Amniotic epithelial cell (primary cell): ENCODE results near the gene CNPY4.

Experiments
- DNase-seq: peaks from one replicate; pipeline ENCODE4 v3.0.0-alpha.2; 2010; ENCODE audit warnings: low read depth

CNPY4 gene

GRCh38 chr7:100148559-100149328, 29.3 kb downstream of the CNPY4 start, which contains the start of gene LAMTOR4:
TSS of gene LAMTOR4 (plus strand) at chr7:100148918. CDS start at chr7:100148973, 55 bp downstream.
- DNase-seq = peak; percentile 98

- DNase-seq = no peak
Observed at GRCh38 chr7:100152404-100152803, 33.0 kb downstream of the CNPY4 start.

- no peak for DNase-seq
Observed at GRCh38 chr7:100152937-100153666, 33.7 kb downstream of the CNPY4 start.

DNA sequence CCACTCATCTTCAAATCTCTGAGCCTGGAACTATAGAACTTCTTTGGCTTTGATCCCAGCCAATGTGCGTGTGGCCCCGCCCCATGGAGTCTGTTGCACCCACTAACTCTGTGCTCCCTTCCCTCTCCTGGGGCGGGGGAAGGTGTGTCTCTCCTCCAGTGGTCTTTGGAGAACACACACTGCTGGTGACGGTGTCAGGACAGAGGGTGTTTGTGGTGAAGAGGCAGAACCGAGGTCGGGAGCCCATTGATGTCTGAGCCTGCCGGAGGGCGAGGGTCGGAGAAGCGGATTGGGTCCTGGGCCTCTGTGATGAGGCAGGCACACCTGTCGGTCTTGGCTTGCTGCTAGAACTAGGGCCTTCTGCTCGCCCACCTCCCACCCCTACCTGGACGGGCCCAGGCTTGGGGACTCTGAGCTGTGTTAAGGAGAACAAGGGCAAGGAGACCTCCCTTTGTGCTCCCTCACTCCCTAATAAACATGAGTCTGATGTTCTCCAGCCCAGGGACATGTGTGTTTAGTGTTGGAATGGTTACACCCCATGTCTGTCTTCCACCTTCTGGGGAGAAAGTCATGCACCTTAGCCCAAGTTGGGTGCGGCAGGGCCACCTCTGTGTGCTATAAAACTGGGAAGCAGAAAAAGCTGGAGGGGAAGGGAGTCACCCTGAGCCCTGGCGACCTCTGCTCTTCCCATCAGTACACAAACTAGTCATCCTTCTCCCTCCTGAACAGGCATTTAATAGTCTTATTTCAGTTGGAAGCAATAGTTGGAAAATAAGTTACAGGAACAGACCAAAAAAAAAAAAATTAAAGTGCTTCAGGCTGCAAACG, 34.5 kb downstream of the CNPY4 start:
- DNase-seq = no peak

GRCh38 chr7:100154651-100155491, 35.4 kb downstream of the CNPY4 start:
- DNase-seq = no peak

- no peak for DNase-seq
Observed at GRCh38 chr7:100155553-100156317, 36.3 kb downstream of the CNPY4 start.

DNA sequence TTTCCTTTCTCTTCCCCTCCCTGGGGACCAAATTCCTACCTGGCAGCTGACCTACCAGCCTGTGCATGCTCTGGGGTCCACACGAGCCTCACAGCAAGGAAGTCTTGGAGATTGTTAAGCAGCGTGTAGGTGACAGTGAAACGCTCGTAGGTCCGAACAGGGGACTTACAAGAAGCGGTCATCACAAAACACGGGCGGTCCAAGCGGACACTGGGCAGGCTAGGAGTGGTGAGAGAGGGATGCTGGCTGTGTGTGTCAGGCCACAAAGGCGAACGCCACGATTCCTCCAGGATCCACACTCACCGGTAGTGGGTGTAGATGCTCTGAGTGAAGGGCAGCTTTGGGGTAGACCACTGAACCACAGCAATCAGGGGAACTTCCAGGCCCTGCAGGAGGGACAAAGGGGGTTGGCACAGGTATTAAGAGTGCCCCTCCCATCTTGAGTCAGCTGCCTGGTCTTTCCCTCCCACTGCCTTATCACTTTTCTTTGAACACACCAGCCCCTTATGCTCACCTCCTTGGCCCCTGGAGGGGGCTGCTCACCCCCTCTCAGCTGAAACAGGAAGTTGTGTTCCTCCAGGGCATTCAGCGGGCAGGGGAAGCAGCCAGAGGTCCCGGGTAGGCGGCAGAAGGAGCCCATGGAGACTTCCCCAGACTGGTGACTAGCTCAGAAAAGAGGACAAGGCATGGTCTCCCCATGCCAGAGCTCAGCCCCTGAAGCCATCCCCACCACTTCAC, 37.1 kb downstream of the CNPY4 start:
- no peak for DNase-seq

DNA sequence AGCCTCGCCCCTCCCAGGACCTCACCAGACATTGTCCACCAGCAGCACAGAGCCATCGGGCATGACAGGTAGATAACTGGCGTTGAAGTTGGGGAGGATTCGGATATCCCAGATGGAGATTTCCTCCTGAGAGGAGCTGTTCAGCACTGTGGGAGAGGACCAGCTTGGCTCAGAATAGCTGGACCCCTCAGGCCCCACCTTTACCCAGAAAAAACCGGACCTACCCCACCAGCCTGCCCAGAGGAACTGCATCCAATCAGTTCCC, 37.6 kb downstream of the CNPY4 start:
- DNase-seq = no peak

DNA sequence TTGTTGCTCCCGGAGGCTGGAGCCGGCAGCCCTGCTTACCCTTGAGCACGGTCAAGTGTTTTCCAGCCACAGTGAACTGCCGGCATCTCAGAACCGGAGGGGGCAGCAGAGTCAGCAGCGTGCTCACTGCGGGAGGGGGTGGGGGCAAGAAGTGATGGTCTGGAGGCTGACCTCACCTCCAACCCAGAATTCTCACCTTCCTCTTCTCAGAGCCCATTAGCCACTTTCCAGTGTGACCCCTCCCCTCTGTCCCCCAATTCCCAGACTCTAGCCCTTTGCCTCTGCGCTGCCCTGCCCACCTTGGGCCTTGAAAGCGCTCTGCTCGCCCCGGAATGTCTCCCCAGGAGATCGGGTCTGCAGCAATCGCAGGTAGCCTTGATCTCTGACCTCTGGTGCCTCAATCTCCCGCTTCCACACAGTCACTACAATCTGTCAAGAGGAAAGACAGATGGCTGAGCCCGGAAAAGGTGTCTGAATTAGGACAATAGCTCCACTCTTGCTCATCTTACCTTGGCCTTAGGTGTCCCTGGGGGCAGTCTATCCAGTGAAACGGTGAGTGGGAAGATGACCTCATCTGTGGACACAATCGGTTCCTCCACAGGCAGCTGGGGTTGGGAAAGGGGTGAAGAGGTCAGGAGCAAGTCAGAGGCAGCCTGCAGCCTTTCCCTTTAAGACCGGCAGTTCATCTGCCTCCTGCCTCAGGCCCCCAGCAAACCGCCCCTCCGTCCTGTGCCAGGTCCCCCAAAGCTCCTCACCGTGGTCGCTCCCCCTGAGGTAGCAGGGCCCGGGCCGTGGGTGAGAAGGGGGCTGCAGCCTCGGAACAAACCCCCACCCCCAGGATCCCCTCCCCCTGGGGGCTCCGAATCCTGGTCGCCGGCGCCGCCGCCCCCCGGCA, 38.1 kb downstream of the CNPY4 start:
- DNase-seq = peak; percentile 92

DNA sequence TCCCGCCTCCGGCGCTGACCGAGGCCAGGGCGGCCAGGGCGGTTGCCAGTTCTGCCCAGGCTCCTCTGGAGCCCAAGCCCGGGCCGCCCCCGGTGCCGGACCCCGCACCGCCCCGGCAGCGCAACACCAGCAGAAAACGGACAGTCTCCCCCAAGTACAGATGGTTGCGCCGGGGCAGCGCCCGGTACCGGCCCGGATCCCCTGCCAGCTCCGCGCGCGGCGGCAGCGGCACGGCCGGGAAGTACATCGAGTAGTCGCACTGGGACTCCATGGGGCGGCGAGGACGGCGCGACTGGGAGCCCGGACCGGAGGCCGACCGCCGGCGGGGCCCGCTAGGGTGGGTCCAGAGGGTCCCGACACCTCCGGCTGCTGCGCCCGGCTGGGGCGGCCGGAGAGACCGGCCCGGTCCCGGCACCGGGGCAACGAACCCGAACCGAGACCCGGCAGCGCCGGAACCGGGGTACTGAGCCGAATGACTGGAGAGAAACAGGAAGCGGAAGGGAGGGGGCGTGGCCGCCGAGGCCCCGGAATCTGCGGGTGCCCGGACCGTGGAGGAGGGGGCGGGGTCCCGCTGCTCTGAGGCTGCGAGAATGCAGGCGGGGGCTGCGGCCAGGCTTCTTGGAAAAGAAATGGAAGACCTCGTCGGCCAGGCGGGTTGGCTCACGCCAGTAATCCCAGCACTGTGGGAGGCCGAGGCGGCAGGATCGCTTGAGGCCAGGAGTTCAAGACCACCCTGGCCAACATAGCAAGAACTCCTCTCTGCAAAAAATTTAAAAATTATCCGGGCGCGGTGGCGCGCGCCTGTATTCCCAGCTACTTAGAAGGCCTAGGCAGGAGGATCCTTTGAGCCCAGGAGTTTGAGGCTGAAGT, 39.0 kb downstream of the CNPY4 start, which contains the start of gene TRAPPC14:
TSS of gene TRAPPC14 (minus strand) at position 495 of the 870 bp plus-strand sequence. CDS start at position 271, 224 bp downstream.
- DNase-seq = peak; percentile 92

DNA sequence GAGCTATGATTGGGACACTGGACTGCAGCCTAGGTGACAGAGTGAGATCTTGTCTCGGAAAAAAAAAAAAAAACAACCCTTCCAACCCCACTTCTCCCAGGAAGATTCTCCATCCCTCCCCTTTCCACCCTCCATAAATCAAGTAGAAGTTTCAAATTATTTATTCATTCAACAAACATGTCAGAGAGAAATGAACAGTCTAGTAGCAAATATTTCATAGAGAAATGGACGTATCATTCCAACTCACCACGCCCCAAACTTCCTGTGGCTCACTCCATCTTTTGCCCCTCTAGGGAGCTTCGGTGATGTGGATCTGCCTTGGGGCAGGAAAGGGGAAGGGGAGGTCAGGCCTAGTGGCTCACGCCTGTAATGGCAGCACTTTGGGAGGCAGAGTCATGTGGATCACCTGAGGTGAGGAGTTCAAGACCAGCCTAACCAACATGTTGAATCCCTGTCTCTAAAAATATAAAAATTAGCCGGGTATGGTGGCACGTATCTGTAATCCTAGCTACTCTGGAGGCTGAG, 39.7 kb downstream of the CNPY4 start:
- no peak for DNase-seq

GRCh38 chr7:100160067-100160466, 40.6 kb downstream of the CNPY4 start:
- no peak for DNase-seq

- no peak for DNase-seq
Observed at GRCh38 chr7:100163006-100163531, 43.6 kb downstream of the CNPY4 start.

- DNase-seq = no peak
Observed at GRCh38 chr7:100163871-100164270, 44.4 kb downstream of the CNPY4 start.

DNA sequence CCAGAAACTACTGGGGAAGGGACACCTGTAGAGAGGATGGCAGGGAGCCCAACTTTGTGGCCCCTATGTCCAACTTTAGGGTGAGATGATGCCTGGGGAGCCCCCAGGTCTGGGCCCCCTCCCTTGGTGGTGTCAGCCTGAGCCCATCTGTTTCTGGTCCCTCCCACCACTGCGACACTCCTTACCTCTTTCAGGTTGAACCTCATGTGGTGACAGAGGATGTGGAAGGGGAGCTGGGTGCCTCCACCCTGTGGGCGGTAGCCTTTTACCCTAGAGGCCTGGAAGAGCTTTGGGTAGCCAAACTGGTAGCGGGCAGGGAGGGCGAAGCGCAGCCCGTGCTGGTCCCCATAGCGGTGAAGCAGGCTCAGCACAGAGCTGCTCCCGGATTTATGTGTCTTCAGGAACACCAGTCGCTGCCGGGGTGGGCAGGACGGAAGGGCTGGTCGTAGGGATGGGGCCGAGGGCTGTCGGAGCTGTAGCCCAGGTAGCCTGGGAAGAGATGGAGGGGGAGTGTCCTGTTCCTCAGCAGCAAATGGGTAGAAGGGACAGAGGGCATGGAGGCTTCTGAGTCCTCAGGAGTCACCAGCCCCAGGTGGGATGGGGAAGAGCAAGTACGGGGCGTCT, 47.0 kb downstream of the CNPY4 start:
- no peak for DNase-seq

- DNase-seq = no peak
Observed at GRCh38 chr7:100166970-100167911, 47.8 kb downstream of the CNPY4 start.
